Neural cell (in vitro differentiated cells): ENCODE results near the gene SH3GL1. TPM values are rescaled to one million over a fixed set of nuclear protein-coding genes. Genes with fewer than 3 reads are reported as not detected.

ENCODE experiments used
- H2AFZ ChIP-seq: fragments of 200-600, 300-800 bp; sonication (generic), shearing (Covaris generic); 2 replicates; pipeline ENCODE4 v1.6.0; 2014; ENCODE audit warnings: low read depth, mild to moderate bottlenecking, antibody characterized with exemption, low read length, moderate library complexity
- H3F3A ChIP-seq: fragments of 200-600 bp; shearing (Covaris generic); 2 replicates; pipeline ENCODE4 v1.6.1; 2016; ENCODE audit warnings: mild to moderate bottlenecking, moderate library complexity, mixed read lengths, antibody characterized with exemption, low read length; ENCODE audit not compliant: insufficient read depth, poor library complexity, severe bottlenecking
- H3K27ac ChIP-seq: fragments of 200-600, 300-800 bp; sonication (generic), shearing (Covaris generic); 2 replicates; pipeline ENCODE4 v1.5.1; 2014; ENCODE audit warnings: mild to moderate bottlenecking, low read length, moderate library complexity
- H3K27me3 ChIP-seq: fragments of 300-800, 200-600 bp; sonication (generic), shearing (Covaris generic); 2 replicates; pipeline ENCODE4 v1.6.0; 2014; ENCODE audit warnings: mild to moderate bottlenecking, low read depth, low read length, moderate library complexity; ENCODE audit not compliant: insufficient read depth
- H3K36me3 ChIP-seq: fragments of 300-800, 200-600 bp; sonication (generic), shearing (Covaris generic); 2 replicates; pipeline ENCODE4 v1.5.1; 2014; ENCODE audit warnings: mild to moderate bottlenecking, antibody characterized with exemption, low read length, moderate library complexity; ENCODE audit not compliant: insufficient read depth
- H3K4me2 ChIP-seq: fragments of 300-800, 200-600 bp; sonication (generic), shearing (Covaris generic); 2 replicates; pipeline ENCODE4 v1.6.0; 2014; ENCODE audit warnings: mild to moderate bottlenecking, low read length
- H3K4me3 ChIP-seq: fragments of 300-800, 200-600 bp; sonication (generic), shearing (Covaris generic); 2 replicates; pipeline ENCODE4 v1.5.1; 2014; ENCODE audit warnings: mild to moderate bottlenecking, low read length, moderate library complexity
- H3K79me2 ChIP-seq: fragments of 200-600 bp; shearing (Covaris generic); replicated peaks from 2 replicates; pipeline ENCODE4 v1.6.0; 2014; ENCODE audit warnings: mild to moderate bottlenecking, low read length, moderate library complexity; ENCODE audit not compliant: insufficient read depth
- H3K9ac ChIP-seq: fragments of 300-800, 200-600 bp; sonication (generic), shearing (Covaris generic); 2 replicates; pipeline ENCODE4 v1.6.1; 2016; ENCODE audit warnings: mild to moderate bottlenecking, low read length, mixed read lengths
- H3K9me2 ChIP-seq: fragments of 200-600 bp; shearing (Covaris generic); 2 replicates; pipeline ENCODE4 v1.6.1; 2016; ENCODE audit warnings: mild to moderate bottlenecking, low read length, mixed read lengths; ENCODE audit not compliant: insufficient read depth
- H3K9me3 ChIP-seq: fragments of 200-600, 300-800 bp; sonication (generic), shearing (Covaris generic); 2 replicates; pipeline ENCODE4 v1.6.1; 2016; ENCODE audit warnings: mild to moderate bottlenecking, mixed run types, low read length, moderate library complexity, mixed read lengths
- H4K20me1 ChIP-seq: fragments of 200-600 bp; shearing (Covaris generic); 2 replicates; pipeline ENCODE4 v1.6.1; 2016; ENCODE audit warnings: mild to moderate bottlenecking, mixed run types; ENCODE audit not compliant: insufficient read depth
- CTCF ChIP-seq: fragments of 450-650 bp; IDR thresholded peaks from 2 replicates; pipeline ENCODE4 v1.5.1; 2014; ENCODE audit warnings: antibody characterized with exemption, mild to moderate bottlenecking, moderate library complexity; ENCODE audit not compliant: poor library complexity, severe bottlenecking
- EP300 ChIP-seq: fragments of 450-650 bp; conservative IDR thresholded peaks from 2 replicates; pipeline ENCODE4 v1.6.1; 2014; ENCODE audit warnings: antibody characterized with exemption, mild to moderate bottlenecking, moderate library complexity; ENCODE audit not compliant: poor library complexity, severe bottlenecking
- EZH2 ChIP-seq: fragments of 200-600, 300-800 bp; shearing (Covaris generic), sonication (generic); IDR thresholded peaks from 2 replicates; pipeline ENCODE4 v1.6.1; 2014; ENCODE audit warnings: antibody characterized with exemption, low read length, borderline replicate concordance, mild to moderate bottlenecking; ENCODE audit not compliant: insufficient read depth, poor library complexity, severe bottlenecking
- MXI1 ChIP-seq: fragments of 450-650 bp; conservative IDR thresholded peaks from 2 replicates; pipeline ENCODE4 v1.6.1; 2014; ENCODE audit warnings: antibody characterized with exemption, mild to moderate bottlenecking; ENCODE audit not compliant: poor library complexity, severe bottlenecking
- POLR2AphosphoS5 ChIP-seq: IDR thresholded peaks from 2 replicates; pipeline ENCODE4 v1.6.1; 2012
- RAD21 ChIP-seq: fragments of 450-650 bp; conservative IDR thresholded peaks from 2 replicates; pipeline ENCODE4 v1.6.1; 2014; ENCODE audit warnings: antibody characterized with exemption, mild to moderate bottlenecking, moderate library complexity
- REST ChIP-seq: IDR thresholded peaks from 2 replicates; pipeline ENCODE4 v1.6.1; 2012; ENCODE audit warnings: borderline replicate concordance
- SMC3 ChIP-seq: fragments of 450-650 bp; conservative IDR thresholded peaks from 2 replicates; pipeline ENCODE4 v1.6.1; 2014; ENCODE audit warnings: antibody characterized with exemption, mild to moderate bottlenecking, moderate library complexity; ENCODE audit not compliant: poor library complexity
- TAF1 ChIP-seq: IDR thresholded peaks from 2 replicates; pipeline ENCODE4 v1.6.1; 2012; ENCODE audit warnings: low read depth
- polyA plus RNA-seq: library from polyadenylated mRNA; depleted of rRNA; stranded (reverse); fragments of >200 nt; gene quantifications from 2 replicates; pipeline ENCODE4 v1.2.3, GENCODE V29; 2014

SH3GL1 gene
- polyA plus RNA-seq, 1 donor from 2014 or later: 25.2 TPM

- Histone ChIP-seq H3K36me3 (no peaks in the 10 kb centered on the region), H3K4me2 (no peak overlapping the region), H3K4me3 (no peak overlapping the region)
Observed at GRCh38 chr19:4429771-4430171, 29.4 kb upstream of the SH3GL1 start.

GRCh38 chr19:4429256-4429655 lies 28.9 kb upstream of the SH3GL1 start:
- no peak overlapping the region for H3K9ac ChIP-seq
- H2AFZ ChIP-seq: no peak overlapping the region
- TF ChIP-seq MXI1 (no peak), EZH2 (no peak)
- H3K9me2 ChIP-seq: no peaks in the 10 kb centered on the region
- H3K27ac ChIP-seq: no peak overlapping the region
- H3F3A ChIP-seq: no peaks in the 10 kb centered on the region
- H4K20me1 ChIP-seq: no peaks in the 10 kb centered on the region
- no peaks in the 10 kb centered on the region for H3K9me3 ChIP-seq
- no peaks in the 10 kb centered on the region for H3K79me2 ChIP-seq
- no peaks in the 10 kb centered on the region for H3K36me3 ChIP-seq
- no peak overlapping the region for H3K4me3 ChIP-seq
- no peak overlapping the region for H3K4me2 ChIP-seq
- no peaks in the 10 kb centered on the region for H3K27me3 ChIP-seq

More at GRCh38 chr19:4429771-4430171, 29.4 kb upstream of the SH3GL1 start:
- Histone ChIP-seq H3K27me3 (no peaks in the 10 kb centered on the region), H3F3A (no peaks in the 10 kb centered on the region), H3K9me3 (no peaks in the 10 kb centered on the region), H3K9me2 (no peaks in the 10 kb centered on the region), H4K20me1 (no peaks in the 10 kb centered on the region), H2AFZ (no peak overlapping the region), H3K27ac (no peak overlapping the region), H3K79me2 (no peaks in the 10 kb centered on the region), H3K9ac (no peak overlapping the region)
- no peak for TF ChIP-seq CTCF
- no peak for TF ChIP-seq RAD21
- no peak for TF ChIP-seq MXI1
- no peak for TF ChIP-seq POLR2AphosphoS5
- TF ChIP-seq EP300: no peak
- no peak for TF ChIP-seq REST
- TF ChIP-seq TAF1: no peak
- TF ChIP-seq EZH2: no peak
- no peak for TF ChIP-seq SMC3
